Upper lobe of left lung (tissue), 6 donors: Measurements from ENCODE around the gene ZDHHC13. TPM values are rescaled to one million over a fixed set of nuclear protein-coding genes. Genes with fewer than 3 reads are reported as not detected.
A peak's percentile ranks its signal among the peaks of the same experiment; 100 is the strongest.

Experiments used
- ATAC-seq, 2 donors: fragments of 200-7000 bp; cut with Tn5 transposase; one replicate each; pipeline ENCODE4 v1.9.1; 2022; ENCODE audit warnings: mild to moderate bottlenecking in 2 of 2, moderate library complexity in 2 of 2; ENCODE audit not compliant: low FRiP score in 2 of 2
- DNase-seq, 2 donors: peaks; one replicate each; pipeline ENCODE4 v3.0.0-alpha.2; 2019 to 2020
- H3K27ac ChIP-seq, 4 donors: fragments of 200-600 bp; sonication (generic); one replicate each; pipeline ENCODE4 v1.5.1; 2016 to 2019
- H3K27me3 ChIP-seq, 4 donors: fragments of 200-600 bp; sonication (generic); one replicate each; pipeline ENCODE4 v1.5.1; 2017 to 2019
- H3K36me3 ChIP-seq, 4 donors: fragments of 200-600 bp; sonication (generic); one replicate each; pipeline ENCODE4 v1.5.1; 2016 to 2019
- H3K4me1 ChIP-seq, 4 donors: fragments of 200-600 bp; sonication (generic); one replicate each; pipeline ENCODE4 v1.5.1; 2018 to 2019
- H3K4me3 ChIP-seq, 4 donors: fragments of 200-600 bp; sonication (generic); one replicate each; pipeline ENCODE4 v1.5.1; 2017 to 2019; ENCODE audit warnings: mild to moderate bottlenecking in 2 of 4, moderate library complexity in 1 of 4
- H3K9me3 ChIP-seq, 4 donors: fragments of 200-600 bp; sonication (generic); one replicate each; pipeline ENCODE4 v1.5.1; 2018 to 2019
- CTCF ChIP-seq, 6 experiments: fragments of 450-650 bp in 4 of 6; fragments of 200-600 bp in 2 of 6; sonication (generic) in 2 of 6; IDR thresholded peaks; one replicate each; pipeline ENCODE4 v1.5.1; 2016 to 2019; ENCODE audit warnings: antibody characterized with exemption in 6 of 6
- EP300 ChIP-seq, 4 donors: sonication (generic); formaldehyde crosslinking; IDR thresholded peaks; one replicate each; pipeline ENCODE4 v1.5.1; 2017; ENCODE audit warnings: antibody characterized with exemption in 4 of 4, control low read depth in 2 of 4
- POLR2A ChIP-seq, 4 donors: fragments of 450-650 bp; IDR thresholded peaks; one replicate each; pipeline ENCODE4 v1.5.1; 2016 to 2017; ENCODE audit warnings: antibody characterized with exemption in 4 of 4, mild to moderate bottlenecking in 2 of 4
- POLR2AphosphoS5 ChIP-seq, 2 donors: sonication (generic); formaldehyde crosslinking; IDR thresholded peaks; one replicate each; pipeline ENCODE4 v1.5.1; 2017; ENCODE audit warnings: antibody characterized with exemption in 2 of 2
- WGBS, 2 donors: methylation state at CpG; one replicate each; pipeline ENCODE4 v1.1.5; 2017 to 2018; 5-methylcytosine and 5-hydroxymethylcytosine counted together
- total RNA-seq, 6 donors: library from RNA; depleted of rRNA in 4 of 6; stranded (reverse); fragments of >200 nt in 4 of 6; gene quantifications; one replicate each; pipeline versions ENCODE4 v1.1.0 to v1.2.1, GENCODE V29; 2016 to 2021
- donor health status: DM: no; HTN: no; CAD: no; lungs with moderate emphysema.
- donor health status: DM: no; HTN: yes; CAD: no; lungs with severe emphysema.

ZDHHC13 gene
- total RNA-seq, 6 donors from 2014 or later: 6.3 to 28.6 (median 11.1) TPM

- Histone ChIP-seq H3K4me3 (no peak overlapping the region), H3K4me1 (peaks cover 0 to 7% (median 0%) of the 10 kb centered on the region in 4 donors), H3K9me3 (no peaks in the 10 kb centered on the region), H3K27me3 (no peaks in the 10 kb centered on the region), H3K36me3 (no peaks in the 10 kb centered on the region), H3K27ac (no peak overlapping the region)
- WGBS, 2 donors: 89 to 93% methylated on average over 7 of the region's 7 CpGs
- no peak for DNase-seq
- ATAC-seq: no peak
- TF ChIP-seq CTCF (IDR thresholded peaks at IDR 0.05) (no peak), EP300 (IDR thresholded peaks at IDR 0.05) (no peak), POLR2AphosphoS5 (IDR thresholded peaks at IDR 0.05) (no peak), POLR2A (IDR thresholded peaks at IDR 0.05) (no peak)
These were observed 82.1 kb downstream of the ZDHHC13 start for GRCh38 chr11:19199048-19199447.

GRCh38 chr11:19199771-19200170, 82.8 kb downstream of the ZDHHC13 start:
- no peak overlapping the region for H3K27ac ChIP-seq
- TF ChIP-seq EP300 (IDR thresholded peaks at IDR 0.05): no peak
- TF ChIP-seq CTCF (IDR thresholded peaks at IDR 0.05): no peak
- no peak for TF ChIP-seq POLR2AphosphoS5 (IDR thresholded peaks at IDR 0.05)
- no peak for TF ChIP-seq POLR2A (IDR thresholded peaks at IDR 0.05)
- no peak for DNase-seq
- H3K4me3 ChIP-seq: no peak overlapping the region
- H3K4me1 ChIP-seq: peaks cover 0 to 7% (median 0%) of the 10 kb centered on the region in 4 donors
- 10 to 11% methylated on average over 3 of the region's 3 CpGs for WGBS, 2 donors
- no peaks in the 10 kb centered on the region for H3K9me3 ChIP-seq
- H3K36me3 ChIP-seq: no peaks in the 10 kb centered on the region
- no peaks in the 10 kb centered on the region for H3K27me3 ChIP-seq
- no peak for ATAC-seq

GRCh38 chr11:19200410-19201201, 83.6 kb downstream of the ZDHHC13 start:
- WGBS, 2 donors: 19 to 21% methylated on average over 6 of the region's 6 CpGs

DNA sequence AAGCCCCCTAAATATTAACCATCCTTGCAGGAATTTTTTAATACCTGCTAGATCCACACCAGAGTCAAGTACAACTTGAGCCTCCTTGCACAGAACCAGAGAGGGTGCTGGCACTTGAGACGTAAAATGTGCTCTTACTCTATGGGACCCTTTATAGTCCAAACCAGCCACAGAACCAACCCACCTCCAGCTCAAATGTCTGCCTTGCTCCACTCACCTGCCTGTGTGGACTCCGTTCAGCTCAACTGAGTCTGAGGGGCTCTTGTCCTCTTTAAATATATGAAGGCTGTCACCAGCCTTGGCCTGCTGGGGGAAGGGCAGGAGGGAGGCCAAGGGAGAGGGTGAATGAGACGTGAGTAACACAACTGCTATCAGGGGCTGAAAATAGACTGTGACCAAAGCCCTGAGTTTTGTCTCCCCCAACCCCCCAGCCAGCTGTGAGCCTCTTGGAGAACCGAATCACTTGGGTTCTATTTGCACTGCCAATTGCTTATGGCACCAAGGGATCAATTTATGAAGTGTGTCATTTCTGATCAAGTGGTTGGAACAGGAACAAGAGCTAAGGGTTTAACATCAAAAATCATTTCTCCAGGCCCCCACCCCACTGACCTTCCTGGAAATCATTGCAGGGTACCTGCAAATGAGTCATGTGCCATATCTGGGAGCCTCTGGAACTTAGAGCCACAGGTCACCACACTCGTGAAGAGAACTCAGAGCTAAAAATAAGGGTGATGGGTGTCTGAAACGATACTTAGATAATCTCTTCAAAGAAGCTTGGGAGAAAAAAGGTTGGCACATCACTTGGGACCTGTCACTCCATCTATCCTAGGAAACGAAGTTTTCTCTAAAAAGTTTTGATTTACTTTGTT, 85.0 kb downstream of the ZDHHC13 start, which contains the start of gene CSRP3:
CSRP3 (minus strand) TSS at position 247 of the 869 bp plus-strand sequence. CDS start 9,535 bp downstream, outside the sequence.
- H3K27me3 ChIP-seq: no peaks in the 10 kb centered on the region
- no peaks in the 10 kb centered on the region for H3K9me3 ChIP-seq
- no peak within 1 kb of the TSS for H3K4me3 ChIP-seq
- H3K4me1 ChIP-seq: peaks cover 0 to 7% (median 0%) of the 10 kb centered on the region in 4 donors
- ATAC-seq (no peak), DNase-seq (no peak)
- H3K36me3 ChIP-seq: no peaks in the 10 kb centered on the region
- H3K27ac ChIP-seq: no peak within 1 kb of the TSS
- TF ChIP-seq EP300 (IDR thresholded peaks at IDR 0.05): no peak
- TF ChIP-seq POLR2A (IDR thresholded peaks at IDR 0.05): no peak
- no peak for TF ChIP-seq CTCF (IDR thresholded peaks at IDR 0.05)
- TF ChIP-seq POLR2AphosphoS5 (IDR thresholded peaks at IDR 0.05): no peak
- 79 to 87% methylated on average over 6 to 7 of the region's 7 CpGs for WGBS, 2 donors

More at GRCh38 chr11:19200410-19201201, 83.6 kb downstream of the ZDHHC13 start:
- H3K9me3 ChIP-seq: no peaks in the 10 kb centered on the region
- H3K27ac ChIP-seq: no peak overlapping the region
- H3K36me3 ChIP-seq: no peaks in the 10 kb centered on the region
- TF ChIP-seq EP300 (IDR thresholded peaks at IDR 0.05) (no peak), POLR2A (IDR thresholded peaks at IDR 0.05) (no peak), POLR2AphosphoS5 (IDR thresholded peaks at IDR 0.05) (no peak), CTCF (IDR thresholded peaks at IDR 0.05) (no peak)
- H3K4me3 ChIP-seq: no peak overlapping the region
- H3K4me1 ChIP-seq: peaks cover 0 to 7% (median 0%) of the 10 kb centered on the region in 4 donors
- DNase-seq: peak in 1 of 2 donors; percentile 26
- peak in 1 of 2 donors; percentile 35 for ATAC-seq
- no peaks in the 10 kb centered on the region for H3K27me3 ChIP-seq
